DOHH2 (cell line): Measurements from ENCODE around the gene SIX2.

Experiments
- H3F3A ChIP-seq: fragments of 200-600 bp; sonication (generic), shearing (Covaris generic); 2 replicates; pipeline ENCODE4 v1.6.0; 2016; ENCODE audit warnings: antibody characterized with exemption, mild to moderate bottlenecking; ENCODE audit not compliant: control insufficient read depth, insufficient read depth
- H3K27ac ChIP-seq: fragments of 200-600 bp; sonication (generic); 2 replicates; pipeline ENCODE4 v1.5.1; 2014; ENCODE audit warnings: low read depth, mild to moderate bottlenecking, low read length, moderate library complexity
- H3K27me3 ChIP-seq: fragments of 200-600 bp; sonication (generic); 2 replicates; pipeline ENCODE4 v1.6.1; 2014; ENCODE audit warnings: mild to moderate bottlenecking, low read length, mixed read lengths; ENCODE audit not compliant: control insufficient read depth
- H3K36me3 ChIP-seq: fragments of 200-600 bp; sonication (generic); 2 replicates; pipeline ENCODE4 v1.6.1; 2014; ENCODE audit warnings: mild to moderate bottlenecking, low read length, moderate library complexity, mixed read lengths; ENCODE audit not compliant: control insufficient read depth
- H3K4me1 ChIP-seq: fragments of 200-600 bp; sonication (generic); 2 replicates; pipeline ENCODE4 v1.6.1; 2014; ENCODE audit warnings: mild to moderate bottlenecking, low read length, mixed read lengths; ENCODE audit not compliant: control insufficient read depth
- H3K4me2 ChIP-seq: fragments of 200-600 bp; sonication (generic); 2 replicates; pipeline ENCODE4 v1.6.0; 2014; ENCODE audit warnings: mild to moderate bottlenecking, low read length, moderate library complexity
- H3K4me3 ChIP-seq: fragments of 200-600 bp; sonication (generic); 2 replicates; pipeline ENCODE4 v1.5.1; 2014; ENCODE audit warnings: mild to moderate bottlenecking, low read length, mixed read lengths
- H3K79me2 ChIP-seq: fragments of 200-600 bp; sonication (generic); 2 replicates; pipeline ENCODE4 v1.6.1; 2014; ENCODE audit warnings: mild to moderate bottlenecking, low read length, mixed read lengths; ENCODE audit not compliant: control insufficient read depth
- H3K9me2 ChIP-seq: fragments of 200-600 bp; sonication (generic); replicated peaks from 2 replicates; pipeline ENCODE4 v1.6.1; 2014; ENCODE audit warnings: mild to moderate bottlenecking, low read length, mixed read lengths; ENCODE audit not compliant: control insufficient read depth
- H3K9me3 ChIP-seq: fragments of 200-600 bp; sonication (generic); 2 replicates; pipeline ENCODE4 v1.6.1; 2014; ENCODE audit warnings: antibody characterized with exemption, low read length, mixed read lengths; ENCODE audit not compliant: control insufficient read depth, insufficient read depth
- H4K20me1 ChIP-seq: fragments of 200-600 bp; sonication (generic); 2 replicates; pipeline ENCODE4 v1.6.0; 2014; ENCODE audit warnings: low read depth, mild to moderate bottlenecking, antibody characterized with exemption, low read length, moderate library complexity; ENCODE audit not compliant: control insufficient read depth, insufficient read depth
- EZH2phosphoT487 ChIP-seq: fragments of 200-600 bp; sonication (generic); IDR thresholded peaks from 2 replicates; pipeline ENCODE4 v1.6.1; 2017; ENCODE audit warnings: borderline replicate concordance, mild to moderate bottlenecking, antibody characterized with exemption, low read length, moderate library complexity, mixed read lengths
- TF ChIP-seq, protein P1 (sequence below): fragments of 200-600 bp; sonication (generic); IDR thresholded peaks from one replicate; pipeline ENCODE4 v1.5.1; 2014; ENCODE audit warnings: antibody characterized with exemption, mild to moderate bottlenecking, low read depth, low read length; ENCODE audit not compliant: poor library complexity, severe bottlenecking

The SIX2 gene

DNA sequence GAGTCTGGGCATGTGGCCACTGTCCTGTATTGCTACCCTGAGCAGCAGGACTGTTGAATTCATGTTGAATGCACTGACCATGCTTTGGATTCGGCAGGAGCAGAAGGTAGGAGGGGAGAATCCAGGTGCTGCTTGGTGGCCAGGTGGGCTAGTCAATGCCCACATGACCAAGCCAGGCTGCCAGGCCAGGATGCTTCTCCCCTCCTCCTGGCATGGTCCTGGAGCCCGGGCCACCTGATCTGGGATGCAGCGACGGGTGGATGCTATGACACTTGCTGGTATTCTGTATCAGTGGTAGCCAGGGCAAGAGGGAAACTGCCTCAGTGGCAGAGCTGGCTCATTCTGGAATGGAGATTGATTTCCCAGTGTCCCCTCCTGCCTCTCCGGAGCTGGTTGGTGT, 14.8 kb upstream of the SIX2 start:
- Histone ChIP-seq H4K20me1 (no peaks in the 10 kb centered on the region), H3F3A (no peaks in the 10 kb centered on the region), H3K9me2 (no peaks in the 10 kb centered on the region), H3K9me3 (no peaks in the 10 kb centered on the region), H3K4me1 (no peaks in the 10 kb centered on the region), H3K36me3 (no peaks in the 10 kb centered on the region), H3K4me3 (no peak overlapping the region), H3K27me3 (no peaks in the 10 kb centered on the region; the same call in 1 of the 2 replicates), H3K4me2 (no peak overlapping the region), H3K79me2 (no peaks in the 10 kb centered on the region), H3K27ac (no peak overlapping the region)
- no peak for TF ChIP-seq EZH2phosphoT487
- TF ChIP-seq, protein P1, sequence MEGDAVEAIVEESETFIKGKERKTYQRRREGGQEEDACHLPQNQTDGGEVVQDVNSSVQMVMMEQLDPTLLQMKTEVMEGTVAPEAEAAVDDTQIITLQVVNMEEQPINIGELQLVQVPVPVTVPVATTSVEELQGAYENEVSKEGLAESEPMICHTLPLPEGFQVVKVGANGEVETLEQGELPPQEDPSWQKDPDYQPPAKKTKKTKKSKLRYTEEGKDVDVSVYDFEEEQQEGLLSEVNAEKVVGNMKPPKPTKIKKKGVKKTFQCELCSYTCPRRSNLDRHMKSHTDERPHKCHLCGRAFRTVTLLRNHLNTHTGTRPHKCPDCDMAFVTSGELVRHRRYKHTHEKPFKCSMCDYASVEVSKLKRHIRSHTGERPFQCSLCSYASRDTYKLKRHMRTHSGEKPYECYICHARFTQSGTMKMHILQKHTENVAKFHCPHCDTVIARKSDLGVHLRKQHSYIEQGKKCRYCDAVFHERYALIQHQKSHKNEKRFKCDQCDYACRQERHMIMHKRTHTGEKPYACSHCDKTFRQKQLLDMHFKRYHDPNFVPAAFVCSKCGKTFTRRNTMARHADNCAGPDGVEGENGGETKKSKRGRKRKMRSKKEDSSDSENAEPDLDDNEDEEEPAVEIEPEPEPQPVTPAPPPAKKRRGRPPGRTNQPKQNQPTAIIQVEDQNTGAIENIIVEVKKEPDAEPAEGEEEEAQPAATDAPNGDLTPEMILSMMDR, result no peak

DNA sequence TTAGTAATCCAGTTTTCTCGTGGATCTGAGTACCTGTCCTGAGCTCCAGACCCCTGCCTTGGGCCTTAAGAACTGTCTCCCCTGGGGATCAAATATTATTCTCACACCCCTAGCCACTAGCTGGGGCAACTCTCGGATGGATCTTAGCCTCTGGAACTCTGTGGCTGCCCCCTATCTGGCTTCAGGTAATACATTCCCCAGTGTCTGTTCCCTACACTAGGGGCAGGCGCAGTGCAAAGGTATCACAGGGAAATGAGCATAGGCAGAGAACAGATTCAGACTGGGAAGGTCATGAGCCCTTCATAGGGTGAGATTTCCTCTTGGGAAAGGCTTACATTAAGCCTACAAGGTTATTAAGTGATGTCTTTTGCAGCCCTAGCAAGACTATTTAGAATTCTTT, 11.2 kb upstream of the SIX2 start:
- Histone ChIP-seq H3K27me3 (no peaks in the 10 kb centered on the region), H4K20me1 (no peaks in the 10 kb centered on the region), H3K9me3 (no peaks in the 10 kb centered on the region), H3K9me2 (no peaks in the 10 kb centered on the region), H3K4me3 (no peak overlapping the region), H3K79me2 (no peaks in the 10 kb centered on the region), H3K27ac (no peak overlapping the region), H3K4me1 (no peaks in the 10 kb centered on the region), H3F3A (no peaks in the 10 kb centered on the region), H3K4me2 (no peak overlapping the region), H3K36me3 (no peaks in the 10 kb centered on the region)
- no peak for TF ChIP-seq EZH2phosphoT487
- TF ChIP-seq, protein P1, result no peak

DNA sequence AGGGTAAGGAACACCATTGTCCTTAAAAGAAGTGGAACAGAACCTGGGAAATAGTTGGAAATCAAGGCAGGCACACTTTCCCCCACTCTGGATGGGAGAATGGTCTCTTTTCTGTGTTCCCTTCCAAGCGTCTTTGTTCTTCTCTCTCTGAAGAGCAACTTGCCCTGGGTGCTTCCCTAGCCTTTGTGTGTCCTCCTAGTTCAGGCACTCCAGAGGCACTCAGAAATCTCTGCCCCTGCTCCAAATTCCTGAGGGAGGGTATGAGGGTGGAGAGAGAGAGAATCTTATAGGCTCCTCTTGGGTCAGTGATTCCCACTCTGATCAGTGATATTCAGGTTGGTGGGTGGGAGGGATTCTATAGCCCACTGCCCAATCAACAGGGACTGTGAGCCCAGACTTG, 8.8 kb upstream of the SIX2 start:
- Histone ChIP-seq H4K20me1 (no peaks in the 10 kb centered on the region), H3K79me2 (no peaks in the 10 kb centered on the region), H3K4me1 (no peaks in the 10 kb centered on the region), H3K9me3 (no peaks in the 10 kb centered on the region), H3K27me3 (no peaks in the 10 kb centered on the region), H3K4me2 (no peak overlapping the region), H3K9me2 (no peaks in the 10 kb centered on the region), H3F3A (no peaks in the 10 kb centered on the region), H3K27ac (no peak overlapping the region), H3K4me3 (no peak overlapping the region), H3K36me3 (no peaks in the 10 kb centered on the region)
- no peak for TF ChIP-seq EZH2phosphoT487
- TF ChIP-seq, protein P1, result no peak

DNA sequence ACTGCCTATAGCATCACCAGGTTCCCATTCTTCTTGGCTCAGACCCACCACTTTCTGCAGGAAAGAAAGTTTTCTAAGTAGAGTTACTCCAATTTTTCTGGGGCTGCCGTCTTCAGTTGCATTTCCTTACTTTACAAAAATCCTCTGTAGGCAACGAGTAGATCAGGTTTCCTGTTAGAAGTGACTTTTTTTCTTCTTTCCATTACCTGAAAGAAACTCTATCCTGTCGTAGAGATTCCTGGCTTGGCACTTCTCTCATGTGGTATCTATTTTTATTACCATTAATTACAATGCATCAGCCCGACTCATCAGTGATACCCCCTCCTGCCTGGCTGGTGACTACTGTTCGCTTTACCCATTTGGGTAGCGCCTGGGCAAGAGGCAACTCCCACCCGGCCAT, 5.6 kb upstream of the SIX2 start:
- no peaks in the 10 kb centered on the region for H3K36me3 ChIP-seq
- no peak overlapping the region for H3K4me2 ChIP-seq
- H3K79me2 ChIP-seq, result no peaks in the 10 kb centered on the region
- H3F3A ChIP-seq, result no peaks in the 10 kb centered on the region
- TF ChIP-seq EZH2phosphoT487, result no peak
- TF ChIP-seq, protein P1, result no peak
- H3K4me1 ChIP-seq, result no peaks in the 10 kb centered on the region
- H3K9me2 ChIP-seq, result no peaks in the 10 kb centered on the region
- H4K20me1 ChIP-seq, result no peaks in the 10 kb centered on the region
- no peaks in the 10 kb centered on the region for H3K27me3 ChIP-seq
- no peaks in the 10 kb centered on the region; the same call in 1 of the 2 replicates for H3K9me3 ChIP-seq
- no peak overlapping the region for H3K27ac ChIP-seq
- no peak overlapping the region for H3K4me3 ChIP-seq
